GM21737 (cell line): ENCODE measurements around the gene C20orf144.
"Not testable (repeated sequence)": the region's sequence is repeated elsewhere in the genome, so short reads cannot be mapped to it uniquely, and the experiment has no call there.

ENCODE experiments used
- ATAC-seq: cut with Tn5 transposase; IDR thresholded peaks from one replicate; pipeline ENCODE4 v1.9.1; 2021; ENCODE audit warnings: mild to moderate bottlenecking, moderate library complexity; ENCODE audit not compliant: unreplicated experiment

Gene C20orf144

DNA sequence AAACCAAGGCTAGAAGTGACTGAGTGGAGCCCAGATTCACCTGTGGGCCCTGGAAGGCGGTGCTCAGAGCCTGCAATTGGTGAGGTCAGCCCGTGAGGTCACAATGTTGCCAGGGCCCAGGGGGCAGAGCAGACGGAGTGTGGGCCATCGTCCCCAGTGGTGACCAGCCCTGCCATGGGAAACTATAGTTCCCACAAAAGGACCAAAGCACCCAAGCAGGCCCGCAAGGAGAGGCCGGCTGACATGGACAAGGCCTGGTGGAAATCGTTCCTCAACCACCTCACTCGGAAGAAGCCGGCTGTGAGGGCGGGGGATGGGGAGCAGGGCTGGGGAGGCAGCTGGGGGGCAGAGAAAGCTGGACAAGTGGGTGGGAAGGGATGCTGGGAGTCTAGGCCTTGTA lies at the start of gene C20orf144:
Gene C20orf144, plus strand, starts transcription at position 156 of the 400 bp plus-strand sequence. Its CDS starts 19 bp downstream, at position 175.
- ATAC-seq: no peak

GRCh38 chr20:33621717-33622400 lies 40.3 kb upstream of the C20orf144 start:
- ATAC-seq: no peak

DNA sequence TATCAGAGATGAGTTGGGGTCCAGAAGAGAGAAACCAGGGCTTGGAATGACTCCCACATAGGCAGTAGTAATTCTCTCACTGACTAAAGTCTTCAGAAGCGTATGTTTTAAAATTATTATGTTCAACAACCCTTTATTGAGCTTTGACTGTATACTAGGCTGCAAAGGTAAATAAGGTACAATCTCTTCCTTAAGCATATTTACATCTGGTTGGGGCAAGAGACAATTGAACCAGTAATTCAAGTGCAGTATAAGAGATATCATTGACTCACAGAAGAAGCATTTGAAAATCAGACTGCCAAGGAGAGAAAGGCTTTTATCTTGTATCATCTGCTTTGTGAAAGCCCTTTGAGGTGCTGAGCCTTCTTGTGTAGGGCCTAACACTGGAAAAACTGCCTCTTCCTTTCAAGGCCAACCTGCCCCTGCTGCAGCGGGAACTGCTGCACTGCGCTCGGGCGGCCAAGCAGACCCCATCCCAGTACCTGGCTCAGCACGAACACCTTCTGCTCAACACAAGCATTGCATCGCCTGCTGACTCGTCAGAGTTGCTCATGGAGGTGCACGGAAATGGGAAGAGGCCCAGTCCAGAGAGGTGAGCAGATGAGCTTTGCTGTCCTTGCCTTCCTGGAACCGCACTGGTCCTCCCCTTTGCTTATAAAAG lies 39.3 kb upstream of the C20orf144 start:
- no peak for ATAC-seq

DNA sequence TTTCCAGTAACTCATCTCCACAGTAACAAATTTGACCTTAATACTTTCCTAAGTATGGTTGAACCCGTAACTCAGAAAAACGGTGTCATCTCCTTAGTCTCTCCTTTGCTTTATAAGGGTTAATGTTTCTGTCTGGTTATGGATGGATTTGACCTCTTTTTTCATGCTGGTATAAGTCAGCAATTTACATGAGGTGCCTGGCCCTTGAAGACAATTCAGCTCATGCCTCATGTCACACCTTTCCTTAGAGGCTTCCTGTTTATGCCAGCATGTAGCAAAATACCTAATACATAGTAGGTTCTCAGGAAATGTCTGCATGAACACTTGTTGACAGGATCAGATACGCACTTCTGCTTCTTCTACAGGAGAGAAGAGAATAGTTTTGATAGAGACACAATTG lies 37.7 kb upstream of the C20orf144 start:
- ATAC-seq: no peak

- no peak for ATAC-seq
Measured at GRCh38 chr20:33626190-33626589, 35.9 kb upstream of the C20orf144 start.

- ATAC-seq: no peak
Measured at GRCh38 chr20:33627577-33628216, 34.4 kb upstream of the C20orf144 start.

DNA sequence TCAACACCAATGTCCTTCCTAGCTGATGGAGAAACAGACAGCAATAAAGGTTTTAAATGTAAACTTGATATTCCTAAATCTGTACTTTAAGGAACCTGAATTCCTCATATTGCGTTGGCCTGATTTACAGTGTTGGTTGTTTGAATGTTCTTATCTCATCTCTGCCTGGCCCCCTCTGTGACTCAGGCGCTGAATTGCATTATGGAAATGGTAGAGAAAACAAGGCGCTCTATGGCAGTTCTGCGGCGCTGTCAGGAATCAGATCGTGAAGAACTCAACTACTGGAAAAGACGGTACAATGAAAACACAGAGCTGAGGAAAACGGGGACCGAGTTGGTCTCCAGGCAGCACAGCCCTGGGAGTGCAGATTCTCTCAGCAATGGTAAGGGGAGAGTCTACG lies 32.6 kb upstream of the C20orf144 start:
- ATAC-seq: no peak

GRCh38 chr20:33629979-33630378 lies 32.1 kb upstream of the C20orf144 start:
- no peak for ATAC-seq

DNA sequence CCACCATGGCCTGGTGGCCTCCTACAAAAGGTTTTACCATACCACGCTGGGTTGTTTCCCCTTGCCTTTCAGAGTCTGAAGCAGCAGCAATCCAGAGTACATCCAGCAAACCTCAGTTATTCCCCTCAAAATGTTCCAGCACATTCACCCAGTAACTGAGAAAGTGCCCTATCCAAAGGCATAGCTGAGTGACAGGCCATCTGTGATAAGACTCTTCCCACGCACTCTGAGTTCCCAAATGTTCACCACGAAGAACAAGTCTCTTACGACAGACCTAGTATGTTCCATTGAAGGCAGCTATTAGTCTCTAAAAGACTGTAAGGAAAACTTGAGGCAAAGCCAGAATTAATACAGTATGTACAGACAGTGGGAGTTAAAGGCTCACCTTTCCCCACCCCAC lies 31.6 kb upstream of the C20orf144 start:
- no peak for ATAC-seq

DNA sequence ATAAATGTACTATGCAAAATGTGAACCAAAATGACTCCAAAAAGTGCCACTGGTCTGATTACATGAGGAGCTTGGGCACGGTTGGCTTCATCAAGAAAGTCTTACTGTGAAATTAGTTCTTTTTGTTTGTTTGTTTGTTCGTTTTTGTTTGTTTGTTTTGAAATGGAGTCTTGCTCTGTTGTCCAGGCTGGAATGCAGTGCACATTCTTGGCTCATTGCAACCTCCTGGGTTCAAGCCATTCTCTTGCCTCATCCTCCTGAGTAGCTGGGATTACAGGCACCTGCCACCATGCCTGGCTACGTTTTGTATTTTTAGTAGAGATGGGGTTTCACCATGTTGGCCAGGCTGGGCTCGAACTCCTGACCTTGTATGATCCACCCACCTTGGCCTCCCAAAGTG lies 30.2 kb upstream of the C20orf144 start:
- ATAC-seq: not testable (repeated sequence)

GRCh38 chr20:33635341-33635740 lies 26.8 kb upstream of the C20orf144 start:
- no peak for ATAC-seq

DNA sequence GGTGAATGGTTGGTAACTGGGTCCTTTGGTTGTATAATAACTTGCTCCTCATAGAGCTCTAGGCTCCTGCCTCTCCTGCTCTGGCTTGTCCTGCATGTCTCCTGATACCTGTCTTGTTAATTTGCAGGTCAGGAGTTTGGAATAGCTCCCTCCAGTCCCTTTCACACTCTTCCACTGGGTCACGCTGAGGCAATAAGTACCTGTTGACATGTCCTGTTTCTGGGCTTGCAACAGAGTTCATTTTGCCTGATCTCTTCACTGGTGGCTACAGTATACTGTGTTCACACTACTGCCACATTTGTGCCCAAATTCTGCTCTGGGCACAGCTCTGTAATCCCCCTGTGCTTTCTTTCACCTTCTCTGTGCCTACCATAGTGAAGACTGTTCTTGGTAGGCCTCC lies 25.4 kb upstream of the C20orf144 start:
- ATAC-seq: no peak

DNA sequence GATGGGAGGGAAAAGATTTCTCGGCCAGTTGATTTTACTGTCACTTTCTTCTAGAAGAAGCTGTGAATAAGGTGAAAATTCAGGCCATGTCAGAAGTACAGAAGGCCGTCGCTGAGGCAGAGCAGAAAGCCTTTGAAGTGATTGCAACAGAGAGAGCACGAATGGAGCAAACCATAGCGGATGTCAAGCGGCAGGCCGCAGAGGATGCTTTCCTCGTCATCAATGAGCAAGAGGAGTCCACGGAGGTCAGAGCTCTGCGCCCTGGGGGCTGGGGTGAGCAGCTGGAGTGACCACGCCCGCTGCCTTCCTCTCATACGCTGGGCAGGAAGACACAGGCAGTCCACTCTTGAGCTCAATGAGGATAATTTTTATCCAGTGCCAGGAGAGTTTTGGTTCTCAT lies 21.8 kb upstream of the C20orf144 start:
- no peak for ATAC-seq

DNA sequence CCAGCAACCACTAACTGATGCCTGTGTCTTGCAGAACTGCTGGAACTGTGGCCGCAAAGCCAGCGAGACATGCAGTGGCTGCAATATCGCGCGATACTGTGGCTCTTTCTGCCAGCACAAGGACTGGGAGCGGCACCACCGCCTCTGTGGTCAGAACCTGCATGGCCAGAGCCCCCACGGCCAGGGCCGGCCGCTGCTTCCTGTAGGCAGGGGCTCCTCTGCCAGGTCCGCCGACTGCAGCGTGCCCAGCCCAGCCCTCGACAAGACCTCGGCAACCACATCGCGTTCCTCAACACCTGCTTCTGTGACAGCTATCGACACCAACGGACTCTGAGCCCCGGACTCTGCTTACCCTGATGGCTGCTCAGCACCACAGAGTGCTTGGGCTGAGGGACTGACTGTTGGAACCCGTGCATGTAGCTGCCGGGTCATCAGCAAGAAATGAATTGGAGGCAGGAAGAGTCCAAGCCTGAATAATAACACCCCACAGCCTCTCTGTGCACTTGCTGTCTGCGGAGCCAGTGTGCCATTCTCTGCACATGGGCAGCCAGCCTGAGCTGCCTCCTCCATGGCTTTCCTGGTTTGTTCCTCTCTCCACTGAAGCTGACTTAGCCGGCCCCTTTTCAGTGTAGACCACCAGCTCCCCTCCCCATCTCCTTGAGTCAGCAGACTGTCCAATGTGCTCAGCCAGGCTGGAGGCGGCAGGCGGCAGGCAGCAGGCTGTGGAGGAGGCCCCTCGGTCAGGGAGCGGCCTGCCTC lies 17.6 kb upstream of the C20orf144 start:
- ATAC-seq: no peak

GRCh38 chr20:33645072-33645358 lies 17.1 kb upstream of the C20orf144 start:
- ATAC-seq: no peak

- ATAC-seq: no peak
Measured at GRCh38 chr20:33645396-33645795, 16.7 kb upstream of the C20orf144 start.

- ATAC-seq: no peak
Measured at GRCh38 chr20:33646191-33646590, 15.9 kb upstream of the C20orf144 start.

DNA sequence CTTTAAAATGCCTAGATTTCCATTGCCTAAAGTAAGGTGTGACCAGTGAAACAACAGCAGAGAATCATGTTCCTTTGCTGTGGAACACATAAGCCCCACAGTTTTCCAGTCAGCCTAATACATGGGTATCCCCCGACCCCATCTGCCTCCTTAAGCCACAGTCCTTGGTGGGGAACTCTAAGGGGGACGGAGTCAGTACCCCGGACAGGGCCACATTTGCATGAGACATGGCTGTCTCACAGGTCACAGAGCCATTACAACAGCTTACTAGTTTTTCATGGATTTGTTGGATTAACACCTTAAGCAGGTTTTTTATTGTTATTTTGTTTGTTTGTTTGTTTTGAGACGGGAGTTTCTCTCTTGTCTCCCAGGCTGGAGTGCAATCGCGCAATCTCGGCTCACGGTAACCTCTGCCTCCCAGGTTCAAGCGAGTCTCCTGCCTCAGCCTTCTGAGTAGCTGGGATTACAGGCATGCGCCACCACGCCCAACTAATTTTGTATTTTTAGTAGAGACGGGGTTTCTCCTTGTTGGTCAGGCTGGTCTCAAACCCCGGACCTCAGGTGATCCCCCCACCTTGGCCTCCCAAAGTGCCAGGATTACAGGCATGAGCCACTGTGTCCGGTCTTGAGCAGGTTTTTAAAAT lies 15.0 kb upstream of the C20orf144 start:
- ATAC-seq: not testable (repeated sequence)

- no peak for ATAC-seq
Measured at GRCh38 chr20:33647603-33648395, 14.3 kb upstream of the C20orf144 start.

GRCh38 chr20:33648396-33649004 lies 13.6 kb upstream of the C20orf144 start:
- no peak for ATAC-seq
